Lower leg skin (tissue), 4 donors: ENCODE measurements around the gene FGD6. TPM values are rescaled to one million over a fixed set of nuclear protein-coding genes. Genes with fewer than 3 reads are reported as not detected.

Experiments
- DNase-seq, 2 donors: peaks; one replicate each; pipeline ENCODE4 v3.0.0-alpha.2; 2019; ENCODE audit warnings: low spot score in 2 of 2
- H3K4me3 ChIP-seq: fragments of 200-600 bp; sonication (generic); 2 replicates; pipeline ENCODE4 v1.5.1; 2017; ENCODE audit warnings: mild to moderate bottlenecking, low read depth; ENCODE audit not compliant: poor library complexity, severe bottlenecking
- CTCF ChIP-seq, 3 donors: fragments of 450-650 bp; IDR thresholded peaks; one replicate each; pipeline ENCODE4 v1.5.1; 2016; ENCODE audit warnings: antibody characterized with exemption in 3 of 3, mild to moderate bottlenecking in 3 of 3, moderate library complexity in 2 of 3
- POLR2A ChIP-seq, 2 donors: fragments of 450-650 bp; IDR thresholded peaks; one replicate each; pipeline ENCODE4 v1.6.1; 2016 to 2017; ENCODE audit warnings: antibody characterized with exemption in 2 of 2, mild to moderate bottlenecking in 1 of 2, moderate library complexity in 1 of 2
- WGBS, 2 donors: methylation state at CpG; one replicate each; pipeline ENCODE4 v1.1.5; 2018; 5-methylcytosine and 5-hydroxymethylcytosine counted together
- intact Hi-C: fragments of 100-400 bp; cut with DNase I; formaldehyde crosslinking; loops from one replicate; pipeline ENCODE4 v1.15.0; 2023; ENCODE audit warnings: low total_unique reads
- total RNA-seq, 4 donors: library from RNA; depleted of rRNA; stranded (reverse); fragments of >200 nt; gene quantifications; one replicate each; pipeline ENCODE4 v1.1.0, GENCODE V29; 2016

Gene FGD6
- total RNA-seq, 4 donors from 2014 or later = 13.9 to 19.1 (median 14.7) TPM

GRCh38 chr12:95205685-95206084 is 11.6 kb downstream of the FGD6 start:
- 20 to 29% methylated on average over 4 of the region's 4 CpGs for WGBS, 2 donors
- no peak for TF ChIP-seq POLR2A (IDR thresholded peaks at IDR 0.05)
- no peak for TF ChIP-seq CTCF (IDR thresholded peaks at IDR 0.05)

DNA sequence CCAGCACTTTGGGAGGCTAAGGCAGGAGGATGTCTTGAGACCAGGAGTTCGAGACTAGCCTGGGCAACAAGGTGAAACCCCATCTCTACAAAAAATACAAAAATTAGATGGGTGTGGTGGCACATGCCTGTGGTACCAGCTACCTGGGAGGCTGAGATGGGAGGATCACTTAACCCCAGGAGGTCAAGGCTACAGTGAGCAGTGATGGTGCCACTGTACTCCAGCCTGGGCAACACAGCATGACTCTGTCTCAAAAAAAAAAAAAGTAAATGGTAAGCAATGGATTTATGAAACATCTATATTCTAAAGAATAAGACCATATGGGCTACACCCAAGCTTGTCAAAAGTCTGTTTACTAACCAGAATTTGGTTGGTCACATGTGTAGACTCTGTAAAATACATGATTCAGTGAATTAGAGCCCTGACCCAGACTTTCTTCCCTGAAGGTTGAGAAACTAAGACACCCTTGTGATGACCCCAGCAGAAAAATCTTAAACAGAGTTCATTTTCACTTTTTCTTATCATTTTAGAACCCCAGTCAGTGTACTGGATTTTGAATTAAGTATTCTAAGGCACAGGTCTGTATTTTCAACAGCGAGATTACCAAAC is 12.1 kb downstream of the FGD6 start:
- intact Hi-C loops = no loop called here
- DNase-seq = no peak

More at GRCh38 chr12:95205685-95206084, 11.6 kb downstream of the FGD6 start:
- no peak overlapping the region for H3K4me3 ChIP-seq
- intact Hi-C loops = no loop called here
- DNase-seq = peak in 1 of 2 donors; percentile 52

DNA sequence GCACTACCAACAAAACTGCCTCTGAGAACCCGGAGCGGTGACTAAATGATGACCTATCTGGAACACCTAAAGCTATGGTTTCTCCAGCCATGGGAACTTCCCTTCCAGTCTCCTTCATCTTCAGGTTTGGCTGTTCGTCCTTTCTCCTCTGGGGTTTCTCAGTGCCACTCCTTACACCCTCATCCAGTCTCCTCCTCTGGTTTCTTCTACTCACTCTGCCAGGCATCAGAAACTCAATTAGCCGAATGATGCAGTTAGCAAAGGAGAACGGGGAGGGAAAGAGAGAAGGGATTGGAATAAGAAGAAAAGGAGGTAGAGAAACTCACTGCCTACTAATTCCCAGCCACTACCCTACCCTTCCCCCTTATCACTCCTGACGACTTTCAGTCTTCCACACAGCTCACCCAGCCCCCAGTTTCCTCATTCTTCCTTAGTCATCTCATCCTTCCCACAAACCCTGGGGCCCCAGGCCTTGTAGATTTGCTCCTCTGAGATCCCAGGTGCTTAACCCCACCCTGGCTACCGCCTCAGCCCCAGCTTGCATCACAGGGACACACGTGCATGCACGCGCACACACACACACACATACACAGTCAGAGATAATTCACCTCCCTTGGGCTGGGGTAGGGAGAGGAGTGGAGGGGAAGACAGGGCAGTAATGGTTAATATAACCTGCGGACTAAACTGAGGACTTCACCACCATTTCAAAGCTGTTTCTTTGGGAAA is 13.0 kb downstream of the FGD6 start:
- WGBS, 2 donors = 41 to 45% methylated on average over 11 of the region's 11 CpGs
- peak; percentile 81 to 90 for DNase-seq
- intact Hi-C loops = no loop called here
- TF ChIP-seq CTCF (IDR thresholded peaks at IDR 0.05) (no peak), POLR2A (IDR thresholded peaks at IDR 0.05) (no peak)
- no peak overlapping the region for H3K4me3 ChIP-seq

More for the DNA sequence above, 12.1 kb downstream of the FGD6 start:
- WGBS, 2 donors = 75 to 77% methylated on average over 2 of the region's 2 CpGs
- H3K4me3 ChIP-seq = no peak overlapping the region
- no peak for TF ChIP-seq POLR2A (IDR thresholded peaks at IDR 0.05)
- TF ChIP-seq CTCF (IDR thresholded peaks at IDR 0.05) = no peak

DNA sequence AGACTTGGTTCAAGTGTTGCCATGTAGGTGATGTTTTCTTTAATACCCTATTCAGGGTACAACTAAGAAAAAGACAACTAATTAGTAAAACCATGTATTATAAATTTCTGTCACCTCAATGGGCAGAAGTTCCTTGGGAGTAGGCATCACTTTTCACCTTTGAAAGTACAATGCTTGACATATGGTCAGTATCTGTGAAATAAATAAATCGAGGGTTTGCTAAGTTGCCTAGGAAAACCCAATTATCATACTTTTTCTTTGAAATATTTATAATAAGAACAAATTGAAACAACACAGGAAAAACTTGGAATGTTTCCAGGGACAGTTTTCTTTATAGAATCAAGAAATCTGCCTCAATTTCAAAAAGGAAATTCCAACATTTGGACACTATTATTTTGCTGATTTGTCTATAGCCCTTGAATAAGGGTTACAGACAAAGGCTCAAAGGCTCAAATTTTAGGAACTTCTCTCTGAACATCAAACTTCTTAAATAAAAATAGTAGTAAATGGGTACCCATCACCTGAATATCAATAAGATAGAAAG is 13.7 kb downstream of the FGD6 start:
- no peak overlapping the region for H3K4me3 ChIP-seq
- intact Hi-C loops = no loop called here
- TF ChIP-seq POLR2A (IDR thresholded peaks at IDR 0.05) = no peak
- no peak for DNase-seq
- WGBS, 2 donors = 29 to 31% methylated on average over 1 of the region's 1 CpG

- no peak for TF ChIP-seq CTCF (IDR thresholded peaks at IDR 0.05)
- no peak for TF ChIP-seq POLR2A (IDR thresholded peaks at IDR 0.05)
- no peak for DNase-seq
- WGBS, 2 donors = 53 to 63% methylated on average over 3 of the region's 3 CpGs
These were observed 14.4 kb downstream of the FGD6 start for GRCh38 chr12:95202691-95203486.

More at GRCh38 chr12:95202691-95203486, 14.4 kb downstream of the FGD6 start:
- intact Hi-C loops = no loop called here
- H3K4me3 ChIP-seq = no peak overlapping the region
